NT2/D1 (cell line): ENCODE measurements around the gene FBLN2.

Experiments used
- YY1 ChIP-seq: IDR thresholded peaks from 2 replicates; pipeline ENCODE4 v1.6.1; 2011; ENCODE audit not compliant: insufficient read length, insufficient read depth
- ZNF274 ChIP-seq: IDR thresholded peaks from 2 replicates; pipeline ENCODE4 v1.6.1; 2011; ENCODE audit warnings: mild to moderate bottlenecking, low read depth, low read length

DNA sequence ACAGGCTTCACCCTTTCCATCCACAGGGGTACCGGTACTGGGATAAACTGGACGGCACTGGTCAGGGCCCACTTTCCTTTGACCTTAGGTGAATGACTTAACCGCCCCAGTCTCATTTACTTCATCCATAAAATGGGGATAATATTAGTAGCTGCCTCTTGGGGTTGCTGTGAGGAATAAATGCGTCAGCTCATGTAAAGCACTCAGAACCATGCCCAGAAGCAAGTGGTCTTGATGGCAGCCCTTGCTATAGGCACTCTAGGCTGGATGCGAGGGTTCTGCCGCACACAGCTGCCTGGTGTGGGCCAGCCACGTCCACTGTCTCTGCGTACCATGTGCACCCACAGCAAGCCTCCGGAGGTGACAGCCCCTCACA is 32.2 kb upstream of the FBLN2 start:
- TF ChIP-seq YY1, result no peak
- no peak for TF ChIP-seq ZNF274
